Dendritic cell treated with granulocyte-macrophage colony-stimulating factor and Interleukin-4, amounts not matched to agents 40 ng/mL and 50 ng/mL, for 4 days (primary cell): Measurements from ENCODE around the gene TLL2.

Experiments used
- H3K27ac Mint-ChIP-seq: one replicate; pipeline ENCODE4 v1.8.0; 2022; ENCODE audit warnings: mild to moderate bottlenecking, mixed read lengths
- H3K27me3 Mint-ChIP-seq: one replicate; pipeline ENCODE4 v1.8.0; 2022; ENCODE audit warnings: mild to moderate bottlenecking, mixed read lengths
- H3K36me3 Mint-ChIP-seq: one replicate; pipeline ENCODE4 v1.8.0; 2022; ENCODE audit warnings: low read depth, mixed read lengths
- H3K4me1 Mint-ChIP-seq: one replicate; pipeline ENCODE4 v1.8.0; 2022; ENCODE audit warnings: low read depth, mixed read lengths
- H3K4me3 Mint-ChIP-seq: one replicate; pipeline ENCODE4 v1.8.0; 2022; ENCODE audit warnings: mild to moderate bottlenecking, moderate library complexity, mixed read lengths
- H3K9me3 Mint-ChIP-seq: one replicate; pipeline ENCODE4 v1.8.0; 2022; ENCODE audit warnings: mixed read lengths
- intact Hi-C: fragments of 100-400 bp; cut with micrococcal nuclease; formaldehyde crosslinking; loops from one replicate; pipeline ENCODE4 v1.15.0; 2022

The TLL2 gene

GRCh38 chr10:96441987-96442643 lies 71.6 kb downstream of the TLL2 start:
- Mint-ChIP-seq H3K4me3 (no peak overlapping the region), H3K27me3 (peaks cover 4% of the 10 kb centered on the region), H3K36me3 (no peaks in the 10 kb centered on the region), H3K4me1 (peaks cover 17% of the 10 kb centered on the region), H3K9me3 (no peaks in the 10 kb centered on the region), H3K27ac (no peak overlapping the region)
- intact Hi-C loops, result no loop called here

GRCh38 chr10:96441322-96441885 lies 72.3 kb downstream of the TLL2 start:
- Mint-ChIP-seq H3K27ac (no peak overlapping the region), H3K4me3 (no peak overlapping the region), H3K27me3 (peaks cover 4% of the 10 kb centered on the region), H3K9me3 (no peaks in the 10 kb centered on the region), H3K4me1 (peaks cover 17% of the 10 kb centered on the region), H3K36me3 (no peaks in the 10 kb centered on the region)
- intact Hi-C loops, result no loop called here

- Mint-ChIP-seq H3K4me1 (peaks cover 17% of the 10 kb centered on the region), H3K9me3 (no peaks in the 10 kb centered on the region), H3K4me3 (no peak overlapping the region), H3K27ac (no peak overlapping the region), H3K27me3 (peaks cover 3% of the 10 kb centered on the region), H3K36me3 (no peaks in the 10 kb centered on the region)
- intact Hi-C loops, result no loop called here
Observed at GRCh38 chr10:96440361-96441292, 73.1 kb downstream of the TLL2 start.

GRCh38 chr10:96439725-96440124 lies 74.0 kb downstream of the TLL2 start:
- Mint-ChIP-seq H3K27ac (no peak overlapping the region), H3K36me3 (no peaks in the 10 kb centered on the region), H3K4me3 (no peak overlapping the region), H3K27me3 (no peaks in the 10 kb centered on the region), H3K4me1 (peaks cover 17% of the 10 kb centered on the region), H3K9me3 (no peaks in the 10 kb centered on the region)
- intact Hi-C loops, result no loop called here

- Mint-ChIP-seq H3K9me3 (no peaks in the 10 kb centered on the region), H3K36me3 (no peaks in the 10 kb centered on the region), H3K4me3 (no peak overlapping the region), H3K4me1 (peaks cover 5% of the 10 kb centered on the region), H3K27ac (no peak overlapping the region), H3K27me3 (peaks cover 1% of the 10 kb centered on the region)
- intact Hi-C loops, result no loop called here
Observed at GRCh38 chr10:96436035-96436434, 77.7 kb downstream of the TLL2 start.

- Mint-ChIP-seq H3K4me1 (no peaks in the 10 kb centered on the region), H3K9me3 (no peaks in the 10 kb centered on the region), H3K4me3 (no peak overlapping the region), H3K36me3 (no peaks in the 10 kb centered on the region), H3K27me3 (peaks cover 22% of the 10 kb centered on the region), H3K27ac (no peak overlapping the region)
- intact Hi-C loops, result no loop called here
Observed at GRCh38 chr10:96431211-96431970, 82.3 kb downstream of the TLL2 start.

GRCh38 chr10:96427291-96427690 lies 86.4 kb downstream of the TLL2 start:
- Mint-ChIP-seq H3K27me3 (peaks cover 30% of the 10 kb centered on the region), H3K4me1 (peaks cover 11% of the 10 kb centered on the region), H3K9me3 (no peaks in the 10 kb centered on the region), H3K27ac (no peak overlapping the region), H3K36me3 (no peaks in the 10 kb centered on the region), H3K4me3 (no peak overlapping the region)
- intact Hi-C loops, result no loop called here

- intact Hi-C loops, result no loop called here
- H3K27me3 Mint-ChIP-seq, result peaks cover 18% of the 10 kb centered on the region
- peaks cover 13% of the 10 kb centered on the region for H3K4me1 Mint-ChIP-seq
- H3K4me3 Mint-ChIP-seq, result no peak overlapping the region
- no peaks in the 10 kb centered on the region for H3K9me3 Mint-ChIP-seq
- H3K27ac Mint-ChIP-seq, result no peak overlapping the region
- no peaks in the 10 kb centered on the region for H3K36me3 Mint-ChIP-seq
Observed at GRCh38 chr10:96422525-96422924, 91.2 kb downstream of the TLL2 start.

- no peaks in the 10 kb centered on the region for H3K9me3 Mint-ChIP-seq
- no peak overlapping the region for H3K27ac Mint-ChIP-seq
- peaks cover 13% of the 10 kb centered on the region for H3K4me1 Mint-ChIP-seq
- no peaks in the 10 kb centered on the region for H3K36me3 Mint-ChIP-seq
- peaks cover 14% of the 10 kb centered on the region for H3K27me3 Mint-ChIP-seq
- H3K4me3 Mint-ChIP-seq, result no peak overlapping the region
- intact Hi-C loops, result no loop called here
Observed at GRCh38 chr10:96421995-96422394, 91.7 kb downstream of the TLL2 start.

GRCh38 chr10:96420228-96421009 lies 93.3 kb downstream of the TLL2 start:
- intact Hi-C loops, result no loop called here
- peaks cover 5% of the 10 kb centered on the region for H3K27me3 Mint-ChIP-seq
- H3K4me1 Mint-ChIP-seq, result peaks cover 13% of the 10 kb centered on the region
- H3K27ac Mint-ChIP-seq, result no peak overlapping the region
- no peaks in the 10 kb centered on the region for H3K9me3 Mint-ChIP-seq
- H3K36me3 Mint-ChIP-seq, result no peaks in the 10 kb centered on the region
- no peak overlapping the region for H3K4me3 Mint-ChIP-seq

- Mint-ChIP-seq H3K4me3 (no peak overlapping the region), H3K27ac (no peak overlapping the region), H3K4me1 (peaks cover 13% of the 10 kb centered on the region), H3K27me3 (no peaks in the 10 kb centered on the region), H3K36me3 (no peaks in the 10 kb centered on the region), H3K9me3 (no peaks in the 10 kb centered on the region)
- intact Hi-C loops, result no loop called here
Observed at GRCh38 chr10:96419351-96419750, 94.4 kb downstream of the TLL2 start.

GRCh38 chr10:96418582-96418981 lies 95.1 kb downstream of the TLL2 start:
- Mint-ChIP-seq H3K27ac (no peak overlapping the region), H3K4me3 (no peak overlapping the region), H3K4me1 (peaks cover 13% of the 10 kb centered on the region), H3K9me3 (no peaks in the 10 kb centered on the region), H3K27me3 (no peaks in the 10 kb centered on the region), H3K36me3 (no peaks in the 10 kb centered on the region)
- intact Hi-C loops, result no loop called here

- H3K4me1 Mint-ChIP-seq, result peaks cover 3% of the 10 kb centered on the region
- H3K9me3 Mint-ChIP-seq, result no peaks in the 10 kb centered on the region
Observed at GRCh38 chr10:96417441-96417840, 96.3 kb downstream of the TLL2 start.

More at GRCh38 chr10:96417441-96417840, 96.3 kb downstream of the TLL2 start:
- Mint-ChIP-seq H3K4me3 (no peak overlapping the region), H3K27ac (no peak overlapping the region), H3K27me3 (peaks cover 6% of the 10 kb centered on the region), H3K36me3 (no peaks in the 10 kb centered on the region)
- intact Hi-C loops, result no loop called here
